OCI-LY7 (cell line): ENCODE data around the gene PRDM10. TPM values are rescaled to one million over a fixed set of nuclear protein-coding genes. Genes with fewer than 3 reads are reported as not detected.
A peak's percentile ranks its signal among the peaks of the same experiment; 100 is the strongest.

Experiments
- BruUV-seq: library from RNA; stranded (reverse); fragments of 400-500 nt; replicated peaks from 2 replicates; lab custom pipeline; 2021; lab: Mats Ljungman, UMichigan
- CTCF ChIA-PET: fragments of 300-600 bp; sonication (Branson Sonifier 250); formaldehyde crosslinking; loops from one replicate; lab custom pipeline; 2022; ENCODE audit warnings: antibody characterized with exemption; ENCODE audit not compliant: unreplicated experiment; lab: Charles Lee
- POLR2A ChIA-PET: fragments of 300-600 bp; sonication (Branson Sonifier 250); formaldehyde crosslinking; loops from one replicate; lab custom pipeline; 2022; ENCODE audit warnings: antibody characterized with exemption; lab: Charles Lee
- DNase-seq: peaks from one replicate; pipeline ENCODE4 v3.0.0-alpha.2; 2015; ENCODE audit warnings: low spot score
- H2AFZ ChIP-seq: fragments of 200-600 bp; sonication (generic), shearing (Covaris generic); 2 replicates; pipeline ENCODE4 v1.6.1; 2014; ENCODE audit warnings: mild to moderate bottlenecking, antibody characterized with exemption, low read length, moderate library complexity
- H3K27ac ChIP-seq: fragments of 200-600 bp; sonication (generic); 2 replicates; pipeline ENCODE4 v1.5.1; 2014; ENCODE audit warnings: mixed run types, low read depth, mild to moderate bottlenecking, moderate library complexity, low read length, inconsistent platforms; ENCODE audit not compliant: poor library complexity, severe bottlenecking
- H3K36me3 ChIP-seq: fragments of 200-600 bp; sonication (generic); 2 replicates; pipeline ENCODE4 v1.6.1; 2014; ENCODE audit warnings: mild to moderate bottlenecking, antibody characterized with exemption, low read length, moderate library complexity, mixed read lengths; ENCODE audit not compliant: insufficient read depth
- H3K4me1 ChIP-seq: fragments of 200-600 bp; sonication (generic); 2 replicates; pipeline ENCODE4 v1.5.1; 2014; ENCODE audit warnings: mild to moderate bottlenecking, low read length; ENCODE audit not compliant: insufficient read depth, poor library complexity, severe bottlenecking
- H3K4me2 ChIP-seq: fragments of 200-600 bp; sonication (generic); 2 replicates; pipeline ENCODE4 v1.6.1; 2014; ENCODE audit warnings: mild to moderate bottlenecking, low read length
- H3K4me3 ChIP-seq: fragments of 200-600 bp; sonication (generic); 2 replicates; pipeline ENCODE4 v1.5.1; 2014; ENCODE audit warnings: mild to moderate bottlenecking, low read depth, low read length; ENCODE audit not compliant: poor library complexity, severe bottlenecking
- H3K79me2 ChIP-seq: fragments of 200-600 bp; sonication (generic); 2 replicates; pipeline ENCODE4 v1.6.1; 2016; ENCODE audit warnings: low read depth, mild to moderate bottlenecking, low read length, moderate library complexity, mixed read lengths; ENCODE audit not compliant: insufficient read depth
- H3K9me2 ChIP-seq: fragments of 200-600 bp; sonication (generic); 2 replicates; pipeline ENCODE4 v1.6.1; 2016; ENCODE audit warnings: mild to moderate bottlenecking, low read length, mixed read lengths; ENCODE audit not compliant: insufficient read depth
- H3K9me3 ChIP-seq: fragments of 200-600 bp; sonication (generic); 2 replicates; pipeline ENCODE4 v1.6.1; 2014; ENCODE audit warnings: mild to moderate bottlenecking, mixed run types, low read length, mixed read lengths
- H4K20me1 ChIP-seq: fragments of 200-600 bp; sonication (generic); 2 replicates; pipeline ENCODE4 v1.6.1; 2014; ENCODE audit warnings: mild to moderate bottlenecking, antibody characterized with exemption, low read length, moderate library complexity, mixed read lengths; ENCODE audit not compliant: insufficient read depth
- EZH2phosphoT487 ChIP-seq: fragments of 200-600 bp; sonication (generic); IDR thresholded peaks from 2 replicates; pipeline ENCODE4 v1.6.1; 2018; ENCODE audit warnings: low read depth, borderline replicate concordance, mild to moderate bottlenecking, mixed run types, antibody characterized with exemption, low read length, moderate library complexity, mixed read lengths
- intact Hi-C: fragments of 100-400 bp; cut with micrococcal nuclease; formaldehyde crosslinking; loops from one replicate; pipeline ENCODE4 v1.10.0; 2022; ENCODE audit not compliant: unreplicated experiment
- total RNA-seq, 2 experiments: library from RNA; depleted of rRNA in 1 of 2; stranded (reverse); fragments of >200 nt in 1 of 2; shearing (Covaris generic) in 1 of 2; gene quantifications; 2 replicates each; pipeline ENCODE4 v1.2.3, GENCODE V29; 2014 to 2022
- TF ChIP-seq, protein P1 (sequence below): fragments of 200-600 bp; sonication (generic); conservative IDR thresholded peaks from 2 replicates; pipeline ENCODE4 v1.5.1; 2014; ENCODE audit warnings: mild to moderate bottlenecking, antibody characterized with exemption, low read length, moderate library complexity, mixed read lengths

PRDM10 gene
- total RNA-seq, 2 experiments from 2014 or later = 29.8 to 60.6 TPM

DNA sequence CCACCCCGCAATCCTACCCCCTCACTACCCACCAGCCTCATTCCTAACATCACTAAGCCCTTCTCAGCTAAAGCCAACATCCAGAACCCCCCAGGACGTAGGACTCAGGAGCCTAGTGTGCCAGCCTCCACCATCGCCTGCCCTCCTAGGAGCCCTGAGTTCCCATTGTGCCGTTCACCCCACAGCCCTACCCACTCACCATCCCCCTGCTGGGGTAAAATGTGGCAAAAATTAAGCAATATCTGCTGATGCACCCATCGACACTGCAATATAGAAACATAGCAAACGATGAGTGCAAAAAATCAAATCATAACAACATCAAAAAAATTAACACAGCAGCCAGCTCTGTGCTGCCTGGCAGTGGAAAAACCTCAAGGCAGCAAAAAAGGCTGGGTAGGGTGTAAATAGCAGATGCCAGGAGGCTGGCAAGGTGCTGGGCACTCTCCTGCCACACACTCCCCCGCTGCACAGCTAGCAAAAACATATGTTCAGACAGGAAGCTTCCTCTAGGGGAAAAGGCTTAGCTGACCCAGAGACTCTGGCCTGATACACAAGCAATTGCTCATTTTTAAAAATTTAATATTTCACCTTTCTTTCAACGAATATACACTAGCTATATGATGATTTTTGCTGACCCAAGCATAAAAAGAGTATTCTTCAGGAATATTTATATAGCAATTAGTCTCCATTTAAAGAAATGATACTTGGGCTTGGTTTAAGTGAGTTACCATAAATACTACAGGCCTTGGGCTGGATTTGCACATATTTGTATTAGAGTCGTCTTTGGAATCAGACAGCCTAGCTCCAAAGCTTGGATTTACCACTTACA lies 33.8 kb downstream of the PRDM10 start:
- intact Hi-C loops = no loop called here
- peak overlapping the region; percentile 47; the same call in 1 of the 2 replicates for H2AFZ ChIP-seq
- peaks cover 8% of the 10 kb centered on the region; the same call in 1 of the 2 replicates for H3K79me2 ChIP-seq
- H3K4me1 ChIP-seq = peaks cover 95% of the 10 kb centered on the region
- no peaks in the 10 kb centered on the region for H3K9me3 ChIP-seq
- H3K4me2 ChIP-seq = peak overlapping the region; percentile 55
- BruUV-seq = no TSS peak
- H3K9me2 ChIP-seq = no peaks in the 10 kb centered on the region
- peak; percentile 66 for DNase-seq
- H3K4me3 ChIP-seq = peak overlapping the region; percentile 11
- POLR2A ChIA-PET = interaction anchor here (0.5 to 7.2 kb wide), 16 partner anchors 8 to 187 kb away, joined by 3 to 89 read pairs (median 4); partner anchors contain the start of gene PRDM10
- CTCF ChIA-PET = interaction anchor here (0.9 to 1.0 kb wide), 2 partner anchors 9 to 13 kb away, joined by 3 read pairs; no protein-coding TSS in a partner anchor
- H3K36me3 ChIP-seq = no peaks in the 10 kb centered on the region
- H3K27ac ChIP-seq = peak overlapping the region; percentile 51
- H4K20me1 ChIP-seq = no peaks in the 10 kb centered on the region
- no peak for TF ChIP-seq EZH2phosphoT487
- TF ChIP-seq, protein P1, sequence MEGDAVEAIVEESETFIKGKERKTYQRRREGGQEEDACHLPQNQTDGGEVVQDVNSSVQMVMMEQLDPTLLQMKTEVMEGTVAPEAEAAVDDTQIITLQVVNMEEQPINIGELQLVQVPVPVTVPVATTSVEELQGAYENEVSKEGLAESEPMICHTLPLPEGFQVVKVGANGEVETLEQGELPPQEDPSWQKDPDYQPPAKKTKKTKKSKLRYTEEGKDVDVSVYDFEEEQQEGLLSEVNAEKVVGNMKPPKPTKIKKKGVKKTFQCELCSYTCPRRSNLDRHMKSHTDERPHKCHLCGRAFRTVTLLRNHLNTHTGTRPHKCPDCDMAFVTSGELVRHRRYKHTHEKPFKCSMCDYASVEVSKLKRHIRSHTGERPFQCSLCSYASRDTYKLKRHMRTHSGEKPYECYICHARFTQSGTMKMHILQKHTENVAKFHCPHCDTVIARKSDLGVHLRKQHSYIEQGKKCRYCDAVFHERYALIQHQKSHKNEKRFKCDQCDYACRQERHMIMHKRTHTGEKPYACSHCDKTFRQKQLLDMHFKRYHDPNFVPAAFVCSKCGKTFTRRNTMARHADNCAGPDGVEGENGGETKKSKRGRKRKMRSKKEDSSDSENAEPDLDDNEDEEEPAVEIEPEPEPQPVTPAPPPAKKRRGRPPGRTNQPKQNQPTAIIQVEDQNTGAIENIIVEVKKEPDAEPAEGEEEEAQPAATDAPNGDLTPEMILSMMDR = 0 out of 2 replicates have a peak, but pooled peaks have one; percentile 32

DNA sequence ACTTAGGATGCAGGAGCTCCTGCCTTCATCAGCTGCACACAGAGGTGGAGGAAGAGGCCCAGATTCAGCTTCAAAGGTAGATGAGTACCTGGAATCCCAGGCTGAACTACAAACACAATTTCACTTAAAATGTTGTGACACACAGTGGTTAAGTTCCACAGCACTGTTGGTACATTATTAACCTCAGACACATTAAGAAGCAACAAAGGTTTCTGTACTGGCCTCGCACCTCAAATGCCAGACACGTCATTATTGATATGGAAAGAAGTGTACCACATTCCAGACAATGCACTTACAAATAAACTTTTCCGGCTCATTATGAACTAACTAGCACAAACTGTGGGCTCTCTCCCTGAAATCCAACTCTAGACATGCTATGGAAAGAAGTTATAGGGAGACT lies 34.6 kb downstream of the PRDM10 start:
- Histone ChIP-seq H3K4me1 (peaks cover 97% of the 10 kb centered on the region), H3K4me3 (no peak overlapping the region), H2AFZ (peak overlapping the region; percentile 47; the same call in 1 of the 2 replicates), H3K27ac (peak overlapping the region; percentile 51), H4K20me1 (no peaks in the 10 kb centered on the region), H3K9me2 (no peaks in the 10 kb centered on the region), H3K9me3 (no peaks in the 10 kb centered on the region), H3K4me2 (peak overlapping the region; percentile 55), H3K36me3 (no peaks in the 10 kb centered on the region), H3K79me2 (peaks cover 3% of the 10 kb centered on the region; the same call in 1 of the 2 replicates)
- POLR2A ChIA-PET = interaction anchor here (0.5 to 7.2 kb wide), 9 partner anchors 11 to 188 kb away, joined by 3 to 80 read pairs (median 4); no protein-coding TSS in a partner anchor
- no TSS peak for BruUV-seq
- intact Hi-C loops = no loop called here
- CTCF ChIA-PET = interaction anchor here (0.9 kb wide), 1 partner anchor 13 kb away, joined by 3 read pairs; no protein-coding TSS in a partner anchor
- DNase-seq = no peak
- TF ChIP-seq EZH2phosphoT487 = no peak
- TF ChIP-seq, protein P1 = no peak
